HCT116 (cell line): ENCODE results near the gene RBM33. TPM values are rescaled to one million over a fixed set of nuclear protein-coding genes. Genes with fewer than 3 reads are reported as not detected.

Experiments
- ATAC-seq: fragments of 200-7000 bp; cut with Tn5 transposase; 2 replicates; pipeline ENCODE4 v1.9.1; 2020; ENCODE audit warnings: mild to moderate bottlenecking, moderate library complexity
- BruUV-seq: library from RNA; stranded (reverse); fragments of 400-500 nt; replicated peaks from 2 replicates; lab custom pipeline; 2021; lab: Mats Ljungman, UMichigan
- CTCF ChIA-PET: fragments of 300-600 bp; sonication (Branson Sonifier 250); formaldehyde crosslinking; loops from one replicate; lab custom pipeline; 2021; ENCODE audit warnings: antibody characterized with exemption; lab: Charles Lee
- POLR2A ChIA-PET: fragments of 300-600, 350-600 bp; sonication (Branson Sonifier 250); formaldehyde crosslinking; loops from one replicate; lab custom pipeline; 2021; ENCODE audit warnings: antibody characterized with exemption; lab: Charles Lee
- RAD21 ChIA-PET, 2 experiments: fragments of 300-600 bp; sonication (Branson Sonifier 250); formaldehyde crosslinking; loops; one replicate each; lab custom pipeline; 2023; ENCODE audit warnings: low total read pairs in 2 of 2; ENCODE audit not compliant: uncharacterized antibody in 2 of 2, unreplicated experiment in 2 of 2, low non-redundant PET in 1 of 2; lab: Charles Lee
- DNase-seq: peaks from one replicate; pipeline ENCODE4 v3.0.0-alpha.2; 2010; ENCODE audit warnings: low read depth, low spot score
- H2AFZ ChIP-seq: fragments of 200-600 bp; shearing (Covaris generic), sonication (generic); 2 replicates; pipeline ENCODE4 v1.6.1; 2017; ENCODE audit warnings: low read depth, mixed run types, mixed read lengths, antibody characterized with exemption, low read length; ENCODE audit not compliant: poor library complexity, severe bottlenecking
- H3K27ac ChIP-seq: 2 replicates; pipeline ENCODE4 v1.5.1; 2012; ENCODE audit warnings: low read depth, low read length
- H3K27me3 ChIP-seq: fragments of 200-600 bp; sonication (generic); 2 replicates; pipeline ENCODE4 v1.6.1; 2016; ENCODE audit warnings: mixed run types, low read length, mixed read lengths; ENCODE audit not compliant: insufficient read depth
- H3K36me3 ChIP-seq, 2 experiments: fragments of 200-500 bp in 1 of 2; fragments of 200-600 bp in 1 of 2; sonication (Bioruptor generic) in 1 of 2; sonication (generic) in 1 of 2; 2 replicates each; pipeline versions ENCODE4 v1.5.1 to v1.6.1; 2014 to 2016; ENCODE audit warnings: low read length in 2 of 2, inconsistent platforms in 1 of 2, mixed read lengths in 1 of 2, mixed run types in 1 of 2; ENCODE audit not compliant: insufficient read depth in 2 of 2, control insufficient read depth in 1 of 2
- H3K4me1 ChIP-seq, 2 experiments: fragments of 200-600 bp in 1 of 2; sonication (generic) in 1 of 2; 2 replicates each; pipeline versions ENCODE4 v1.5.1 to v1.6.1; 2012 to 2017; ENCODE audit warnings: low read length in 2 of 2, inconsistent platforms in 1 of 2, mild to moderate bottlenecking in 1 of 2, mixed read lengths in 1 of 2, mixed run types in 1 of 2, moderate library complexity in 1 of 2; ENCODE audit not compliant: insufficient read depth in 2 of 2, control insufficient read depth in 1 of 2
- H3K4me2 ChIP-seq: fragments of 200-600 bp; sonication (generic); 2 replicates; pipeline ENCODE4 v1.6.1; 2017; ENCODE audit warnings: mixed run types, low read length, mixed read lengths
- H3K4me3 ChIP-seq, 2 experiments: fragments of 200-600 bp in 1 of 2; sonication (generic) in 1 of 2; replicated peaks in 1 of 2; 2 replicates each; pipeline ENCODE4 v1.5.1; 2011 to 2016; ENCODE audit warnings: low read length in 2 of 2, control low read depth in 1 of 2, low read depth in 1 of 2, mild to moderate bottlenecking in 1 of 2, mixed read lengths in 1 of 2, mixed run types in 1 of 2
- H3K79me2 ChIP-seq: fragments of 200-600 bp; sonication (generic); 2 replicates; pipeline ENCODE4 v1.6.1; 2017; ENCODE audit warnings: mild to moderate bottlenecking, mixed run types, low read length, moderate library complexity, mixed read lengths; ENCODE audit not compliant: insufficient read depth
- H3K9ac ChIP-seq: fragments of 200-600 bp; sonication (generic); 2 replicates; pipeline ENCODE4 v1.6.1; 2016; ENCODE audit warnings: low read length, mixed read lengths
- H3K9me2 ChIP-seq: fragments of 200-600 bp; sonication (generic), shearing (Covaris generic); 2 replicates; pipeline ENCODE4 v1.6.1; 2017; ENCODE audit warnings: mixed run types, mild to moderate bottlenecking, moderate library complexity; ENCODE audit not compliant: insufficient read depth
- H3K9me3 ChIP-seq, 2 experiments: fragments of 200-500 bp in 1 of 2; fragments of 200-600 bp in 1 of 2; sonication (Bioruptor generic) in 1 of 2; sonication (generic) in 1 of 2; 2 replicates each; pipeline ENCODE4 v1.6.1; 2014 to 2017; ENCODE audit warnings: low read length in 2 of 2, mixed read lengths in 2 of 2, inconsistent platforms in 1 of 2, low read depth in 1 of 2, mild to moderate bottlenecking in 1 of 2, mixed run types in 1 of 2, moderate library complexity in 1 of 2; ENCODE audit not compliant: control insufficient read depth in 1 of 2, insufficient read depth in 1 of 2
- H4K20me1 ChIP-seq: fragments of 200-600 bp; sonication (generic), shearing (Covaris generic); 2 replicates; pipeline ENCODE4 v1.6.1; 2017; ENCODE audit warnings: mixed run types, mild to moderate bottlenecking, moderate library complexity; ENCODE audit not compliant: insufficient read depth
- CEBPB ChIP-seq: IDR thresholded peaks from 2 replicates; pipeline ENCODE4 v1.6.1; 2012; ENCODE audit warnings: low read depth
- EGR1 ChIP-seq: IDR thresholded peaks from 2 replicates; pipeline ENCODE4 v1.6.1; 2012; ENCODE audit warnings: low read depth
- ELF1 ChIP-seq: IDR thresholded peaks from 2 replicates; pipeline ENCODE4 v1.6.1; 2012; ENCODE audit warnings: low read depth, borderline replicate concordance
- EZH2 ChIP-seq: fragments of 200-600 bp; sonication (generic); IDR thresholded peaks from 2 replicates; pipeline ENCODE4 v1.6.1; 2017; ENCODE audit warnings: antibody characterized with exemption, mixed run types
- EZH2phosphoT487 ChIP-seq: fragments of 200-600 bp; IDR thresholded peaks from 2 replicates; pipeline ENCODE4 v1.6.1; 2018; ENCODE audit warnings: antibody characterized with exemption, borderline replicate concordance
- MAX ChIP-seq: IDR thresholded peaks from 2 replicates; pipeline ENCODE4 v1.6.1; 2012
- POLR2A ChIP-seq: IDR thresholded peaks from 2 replicates; pipeline ENCODE4 v1.7.0; 2011; ENCODE audit warnings: borderline replicate concordance; ENCODE audit not compliant: insufficient read depth, insufficient read length; ENCODE audit errors: extremely low read depth
- RAD21 ChIP-seq: IDR thresholded peaks from 2 replicates; pipeline ENCODE4 v1.6.1; 2012; ENCODE audit warnings: low read depth, mild to moderate bottlenecking
- REST ChIP-seq: IDR thresholded peaks from 2 replicates; pipeline ENCODE4 v1.6.1; 2012; ENCODE audit warnings: low read depth
- SRF ChIP-seq: IDR thresholded peaks from 2 replicates; pipeline ENCODE4 v1.6.1; 2012; ENCODE audit warnings: low read depth
- TCF7L2 ChIP-seq: IDR thresholded peaks from 2 replicates; pipeline ENCODE4 v1.7.0; 2011; ENCODE audit warnings: borderline replicate concordance, inconsistent platforms; ENCODE audit not compliant: insufficient read depth, insufficient read length; ENCODE audit errors: extremely low read depth
- YY1 ChIP-seq: IDR thresholded peaks from 2 replicates; pipeline ENCODE4 v1.6.1; 2011; ENCODE audit warnings: low read length, low read depth, moderate library complexity, mild to moderate bottlenecking; ENCODE audit not compliant: insufficient replicate concordance; ENCODE audit errors: extremely low read depth
- ZNF274 ChIP-seq: fragments of 200-500 bp; sonication (Bioruptor generic); IDR thresholded peaks from 2 replicates; pipeline ENCODE4 v1.6.1; 2014; ENCODE audit warnings: mild to moderate bottlenecking, low read depth, low read length, inconsistent platforms
- intact Hi-C: fragments of 100-400 bp; cut with micrococcal nuclease; formaldehyde crosslinking; loops from 2 replicates; pipeline ENCODE4 v1.10.0; 2022
- total RNA-seq: library from RNA; stranded (reverse); gene quantifications from one replicate; pipeline ENCODE4 v1.2.1, GENCODE V29; 2021; ENCODE audit not compliant: unreplicated experiment
- TF ChIP-seq, protein P1 (sequence below): IDR thresholded peaks from 2 replicates; pipeline ENCODE4 v1.6.1; 2011; ENCODE audit warnings: mild to moderate bottlenecking, low read length, moderate library complexity; ENCODE audit not compliant: insufficient replicate concordance; ENCODE audit errors: extremely low read depth
- TF ChIP-seq, protein P2 (sequence below), 3 experiments: fragments of 200-600 bp in 1 of 3; sonication (generic) in 1 of 3; IDR thresholded peaks in 2 of 3; conservative IDR thresholded peaks in 1 of 3; 2 replicates each; pipeline ENCODE4 v1.5.1; 2012 to 2017; ENCODE audit warnings: low read depth in 2 of 3, low read length in 2 of 3, antibody characterized with exemption in 1 of 3, borderline replicate concordance in 1 of 3, control low read depth in 1 of 3, mild to moderate bottlenecking in 1 of 3, mixed read lengths in 1 of 3, mixed run types in 1 of 3, moderate library complexity in 1 of 3; ENCODE audit not compliant: insufficient read depth in 1 of 3

RBM33 gene
- total RNA-seq, 1 experiment from 2014 or later: 64.3 TPM

DNA sequence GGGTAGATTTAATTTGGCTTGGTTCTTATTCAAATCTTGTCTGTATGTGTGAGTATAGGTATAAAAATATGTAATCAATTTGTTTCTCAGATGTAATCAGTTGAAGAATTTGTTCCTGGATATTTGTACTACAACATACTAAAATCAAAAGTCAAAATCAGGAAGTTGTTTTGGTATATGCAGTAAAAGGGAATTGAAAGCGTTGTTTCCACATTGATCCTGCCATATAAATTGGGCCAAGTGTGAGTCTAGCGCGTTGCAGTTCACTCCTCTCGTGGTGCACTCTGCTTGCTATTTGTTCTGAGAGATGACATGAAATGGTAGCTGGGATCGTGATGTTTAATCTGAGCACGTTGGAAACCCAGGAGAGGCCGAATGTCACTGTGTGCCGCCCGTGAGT, 111.9 kb downstream of the RBM33 start:
- no peak overlapping the region for H3K27ac ChIP-seq
- no peak overlapping the region for H3K4me2 ChIP-seq
- no peak for DNase-seq
- no peak for TF ChIP-seq YY1
- TF ChIP-seq, protein P1, sequence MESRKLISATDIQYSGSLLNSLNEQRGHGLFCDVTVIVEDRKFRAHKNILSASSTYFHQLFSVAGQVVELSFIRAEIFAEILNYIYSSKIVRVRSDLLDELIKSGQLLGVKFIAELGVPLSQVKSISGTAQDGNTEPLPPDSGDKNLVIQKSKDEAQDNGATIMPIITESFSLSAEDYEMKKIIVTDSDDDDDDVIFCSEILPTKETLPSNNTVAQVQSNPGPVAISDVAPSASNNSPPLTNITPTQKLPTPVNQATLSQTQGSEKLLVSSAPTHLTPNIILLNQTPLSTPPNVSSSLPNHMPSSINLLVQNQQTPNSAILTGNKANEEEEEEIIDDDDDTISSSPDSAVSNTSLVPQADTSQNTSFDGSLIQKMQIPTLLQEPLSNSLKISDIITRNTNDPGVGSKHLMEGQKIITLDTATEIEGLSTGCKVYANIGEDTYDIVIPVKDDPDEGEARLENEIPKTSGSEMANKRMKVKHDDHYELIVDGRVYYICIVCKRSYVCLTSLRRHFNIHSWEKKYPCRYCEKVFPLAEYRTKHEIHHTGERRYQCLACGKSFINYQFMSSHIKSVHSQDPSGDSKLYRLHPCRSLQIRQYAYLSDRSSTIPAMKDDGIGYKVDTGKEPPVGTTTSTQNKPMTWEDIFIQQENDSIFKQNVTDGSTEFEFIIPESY: no peak
- TF ChIP-seq ZNF274: no peak
- TF ChIP-seq, protein P2, sequence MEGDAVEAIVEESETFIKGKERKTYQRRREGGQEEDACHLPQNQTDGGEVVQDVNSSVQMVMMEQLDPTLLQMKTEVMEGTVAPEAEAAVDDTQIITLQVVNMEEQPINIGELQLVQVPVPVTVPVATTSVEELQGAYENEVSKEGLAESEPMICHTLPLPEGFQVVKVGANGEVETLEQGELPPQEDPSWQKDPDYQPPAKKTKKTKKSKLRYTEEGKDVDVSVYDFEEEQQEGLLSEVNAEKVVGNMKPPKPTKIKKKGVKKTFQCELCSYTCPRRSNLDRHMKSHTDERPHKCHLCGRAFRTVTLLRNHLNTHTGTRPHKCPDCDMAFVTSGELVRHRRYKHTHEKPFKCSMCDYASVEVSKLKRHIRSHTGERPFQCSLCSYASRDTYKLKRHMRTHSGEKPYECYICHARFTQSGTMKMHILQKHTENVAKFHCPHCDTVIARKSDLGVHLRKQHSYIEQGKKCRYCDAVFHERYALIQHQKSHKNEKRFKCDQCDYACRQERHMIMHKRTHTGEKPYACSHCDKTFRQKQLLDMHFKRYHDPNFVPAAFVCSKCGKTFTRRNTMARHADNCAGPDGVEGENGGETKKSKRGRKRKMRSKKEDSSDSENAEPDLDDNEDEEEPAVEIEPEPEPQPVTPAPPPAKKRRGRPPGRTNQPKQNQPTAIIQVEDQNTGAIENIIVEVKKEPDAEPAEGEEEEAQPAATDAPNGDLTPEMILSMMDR (IDR thresholded peaks at IDR 0.05 in 2 of 3, conservative IDR thresholded peaks at IDR 0.05 in 1 of 3; ENCODE audit: borderline replicate concordance in 1 of 3, insufficient read depth in 1 of 3, low read depth in 2 of 3, low read length in 2 of 3): no peak
- TF ChIP-seq REST: no peak
- TF ChIP-seq TCF7L2: no peak
- no peak for TF ChIP-seq ELF1
- no peak for TF ChIP-seq RAD21
- no peak for TF ChIP-seq EZH2phosphoT487
- no peak for TF ChIP-seq MAX
- no peak for TF ChIP-seq EZH2
- TF ChIP-seq SRF: no peak
- no peak for TF ChIP-seq EGR1
- no peak for TF ChIP-seq POLR2A
- TF ChIP-seq CEBPB: no peak
- intact Hi-C loops: no loop called here
- ChIA-PET RAD21 (no interaction called here), CTCF (no interaction called here), POLR2A (no interaction called here)
- H4K20me1 ChIP-seq: no peaks in the 10 kb centered on the region; the same call in none of the 2 replicates
- no peaks in the 10 kb centered on the region for H3K27me3 ChIP-seq
- H3K4me1 ChIP-seq: no peaks in the 10 kb centered on the region
- H3K4me3 ChIP-seq: no peak overlapping the region
- no peaks in the 10 kb centered on the region for H3K9me3 ChIP-seq
- no peaks in the 10 kb centered on the region for H3K9me2 ChIP-seq
- no TSS peak for BruUV-seq
- no peak overlapping the region for H3K9ac ChIP-seq
- no peak for ATAC-seq
- peaks cover 82% of the 10 kb centered on the region for H3K79me2 ChIP-seq
- H2AFZ ChIP-seq: no peak overlapping the region
- no peaks in the 10 kb centered on the region; a peak in 1 of 4 replicates for H3K36me3 ChIP-seq
